ENCODE data around the gene ACSBG1.
A peak's percentile ranks its signal among the peaks of the same experiment; 100 is the strongest.

ACSBG1 gene

DNA sequence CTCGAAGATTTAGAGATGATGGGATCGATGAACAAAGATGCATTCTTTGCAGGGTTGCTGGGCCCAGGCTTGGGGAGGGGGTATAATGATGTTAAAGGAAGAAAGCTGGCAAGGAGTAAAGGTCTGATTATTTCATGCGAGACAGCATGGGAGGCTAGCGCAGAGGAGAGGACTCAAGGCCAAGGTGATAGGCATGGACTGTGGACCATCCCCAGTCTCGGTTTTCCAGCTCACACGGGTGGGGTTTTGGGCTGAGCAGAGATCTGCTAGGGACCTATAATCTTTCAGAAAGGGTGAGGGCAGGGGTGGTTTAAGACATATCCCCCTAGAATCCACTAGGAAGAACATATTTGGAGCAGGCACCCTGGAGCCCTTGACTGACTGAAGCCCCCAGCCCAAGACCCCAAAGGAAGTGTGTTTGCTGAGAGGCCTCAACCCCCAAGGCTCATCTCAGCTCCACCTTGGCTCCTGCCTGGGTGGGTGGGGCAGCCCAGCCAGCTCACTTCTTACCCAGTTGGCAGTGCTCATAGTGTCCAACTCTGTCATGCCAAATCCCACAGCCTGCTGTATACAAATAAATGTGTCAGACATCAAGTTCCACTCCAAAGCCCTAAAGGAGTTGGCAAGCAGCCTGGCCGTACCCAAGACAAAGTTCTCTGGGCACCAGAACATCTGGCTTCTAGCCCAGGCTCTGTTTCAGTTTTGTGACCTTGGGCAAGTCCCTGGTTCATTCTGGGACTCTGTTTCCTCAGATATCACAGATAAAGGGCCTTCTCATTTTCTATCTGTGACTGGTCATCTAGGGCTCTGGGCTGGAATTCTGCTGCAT, 17.9 kb downstream of the ACSBG1 start:
- DNase-seq, result no peak

DNA sequence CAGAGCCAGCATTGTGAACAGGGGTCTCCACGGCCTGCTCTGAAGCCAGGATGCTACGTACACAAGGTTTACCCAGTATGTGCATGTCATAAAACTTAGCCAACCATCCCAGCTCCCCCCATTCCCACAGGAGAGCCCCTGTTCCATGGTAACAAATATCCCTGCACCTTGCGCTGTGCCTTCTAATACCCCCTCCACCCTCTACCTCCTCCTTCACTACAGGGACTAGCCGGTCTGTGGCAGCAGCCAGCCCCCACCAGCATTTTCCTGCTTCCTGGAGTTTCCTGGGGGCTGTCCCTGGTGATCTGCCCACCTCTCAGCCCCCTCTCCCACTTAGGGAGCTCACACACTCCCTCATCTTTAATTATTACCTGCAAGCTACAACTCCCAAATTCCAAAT, 20.4 kb downstream of the ACSBG1 start:
- no peak for DNase-seq

DNA sequence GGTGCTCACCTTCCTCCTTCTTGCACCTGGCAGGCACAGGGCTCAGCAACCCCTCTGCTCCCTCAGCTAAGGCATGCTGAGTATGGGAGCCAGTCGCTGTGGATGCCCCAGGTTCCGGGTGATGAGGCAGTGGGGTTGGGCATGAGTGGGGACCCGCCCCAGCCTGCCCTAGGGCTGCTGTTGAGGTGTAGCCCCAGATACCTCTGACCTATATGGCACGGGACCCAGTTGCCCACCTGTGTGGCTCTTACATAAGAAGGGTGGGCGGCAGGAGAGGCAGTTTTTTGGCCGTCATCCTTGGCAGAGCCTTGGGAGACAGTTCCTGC, 21.0 kb downstream of the ACSBG1 start:
- no peak for DNase-seq

DNA sequence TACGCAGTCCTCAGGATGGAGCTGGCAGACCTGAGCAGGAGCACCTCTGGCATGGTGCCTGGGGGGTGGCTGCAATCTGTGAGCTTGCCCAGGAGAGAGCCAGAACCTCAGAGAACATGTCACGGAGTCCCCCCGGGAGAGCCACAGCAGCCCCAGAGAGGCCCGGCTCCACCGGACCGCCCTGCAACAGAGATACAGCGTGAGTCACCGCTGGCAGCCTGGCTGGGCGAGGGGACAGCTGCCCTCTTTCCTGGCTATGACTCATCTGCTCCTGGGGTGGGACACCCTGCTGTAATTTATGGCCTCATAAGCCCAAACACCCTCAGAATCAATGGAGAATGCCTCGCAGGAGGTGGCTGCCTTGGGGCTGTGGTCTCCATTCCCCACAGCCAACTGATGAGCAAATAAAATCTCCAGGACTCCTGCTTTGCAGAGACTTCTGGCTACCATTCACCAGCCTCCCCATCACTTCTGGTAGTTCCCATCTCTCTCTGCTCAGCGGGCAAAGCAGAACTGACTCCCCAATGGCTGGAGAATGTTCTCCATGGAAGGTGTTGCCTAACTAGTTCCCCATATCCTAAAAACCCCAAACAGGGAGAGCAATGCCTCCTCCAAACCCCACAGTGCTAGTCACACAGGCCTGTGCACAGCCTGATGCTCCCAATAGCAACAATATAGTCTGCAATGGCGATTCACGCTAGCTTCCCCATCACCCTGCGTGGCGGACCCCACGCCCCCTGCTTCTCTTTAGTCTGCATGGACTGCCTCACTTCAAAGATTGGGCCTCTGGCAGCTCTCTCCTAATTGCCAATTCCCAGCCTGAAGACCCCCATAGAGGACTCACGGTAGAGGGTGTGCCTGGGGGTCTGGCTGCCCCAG, 21.6 kb downstream of the ACSBG1 start:
- no peak for DNase-seq

DNA sequence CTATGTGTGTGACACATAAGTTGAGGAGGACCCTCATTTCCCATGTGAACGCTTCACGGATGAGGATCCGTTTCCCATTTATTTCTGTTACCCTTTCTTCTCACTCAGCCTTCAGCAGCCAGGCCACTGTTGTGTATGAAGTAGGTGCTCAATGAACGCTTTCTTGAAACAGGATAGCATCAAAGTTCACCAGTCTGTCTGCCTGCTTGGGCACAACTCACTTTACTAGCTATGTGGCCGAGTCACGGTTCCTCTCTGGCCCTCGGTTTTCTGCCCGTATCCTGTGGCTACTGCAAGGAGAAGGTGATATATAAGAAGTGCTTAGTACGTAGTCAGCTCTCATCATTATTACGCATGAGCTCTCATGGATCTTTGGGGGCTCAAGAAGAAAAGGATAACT, 22.4 kb downstream of the ACSBG1 start:
- DNase-seq, result no peak

DNA sequence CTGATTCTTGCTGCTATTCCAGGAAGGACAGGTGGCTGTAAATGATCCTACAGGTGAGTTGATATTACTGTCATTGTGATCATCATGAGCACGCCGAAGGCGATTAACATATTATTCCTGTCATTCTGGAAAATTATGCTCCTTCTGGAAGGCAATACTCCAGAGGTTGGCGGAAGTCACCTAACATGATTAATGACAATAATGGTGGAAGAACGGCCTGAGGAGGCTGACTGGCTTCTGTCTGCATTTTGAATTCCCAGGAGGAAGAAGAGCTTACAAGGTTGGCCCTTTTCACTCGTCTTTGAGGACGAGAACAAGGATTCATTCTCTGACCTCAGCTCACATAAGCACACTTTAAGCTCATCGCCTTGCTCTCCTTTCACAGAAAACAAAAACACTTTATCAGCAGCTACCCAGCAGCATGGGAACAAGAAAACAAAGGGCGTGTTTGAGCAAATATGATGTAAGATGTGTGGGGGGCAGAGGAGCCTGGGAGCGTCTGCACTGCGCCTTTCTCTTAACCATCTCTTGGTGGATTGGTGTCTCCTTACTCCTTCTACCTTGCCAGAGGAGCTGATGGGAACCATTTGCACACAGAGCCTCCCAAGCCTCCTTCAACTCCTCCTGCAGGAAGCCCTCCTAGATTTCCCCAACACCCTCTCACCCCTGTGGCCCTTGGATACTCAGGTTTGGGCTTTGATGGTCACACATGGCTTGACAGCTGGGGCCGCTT, 23.0 kb downstream of the ACSBG1 start:
- no peak for DNase-seq

DNA sequence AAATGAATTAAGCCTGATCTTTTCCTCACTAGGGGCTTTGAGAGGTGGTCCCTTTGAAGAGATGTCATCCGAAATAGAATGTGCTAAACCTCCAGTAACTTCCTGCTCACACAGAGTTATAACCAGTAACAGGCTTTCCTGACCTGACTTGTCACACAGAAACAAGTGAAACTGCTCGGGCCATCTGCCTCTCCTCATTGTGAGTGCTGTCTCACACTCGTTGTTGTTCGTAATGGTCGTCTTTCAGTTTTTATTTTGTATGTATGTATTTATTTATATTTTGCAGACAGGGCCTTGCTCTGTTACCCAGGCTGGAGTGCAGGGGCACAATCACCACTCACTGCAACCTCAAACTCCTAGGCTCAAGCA, 24.0 kb downstream of the ACSBG1 start:
- DNase-seq, result no peak

DNA sequence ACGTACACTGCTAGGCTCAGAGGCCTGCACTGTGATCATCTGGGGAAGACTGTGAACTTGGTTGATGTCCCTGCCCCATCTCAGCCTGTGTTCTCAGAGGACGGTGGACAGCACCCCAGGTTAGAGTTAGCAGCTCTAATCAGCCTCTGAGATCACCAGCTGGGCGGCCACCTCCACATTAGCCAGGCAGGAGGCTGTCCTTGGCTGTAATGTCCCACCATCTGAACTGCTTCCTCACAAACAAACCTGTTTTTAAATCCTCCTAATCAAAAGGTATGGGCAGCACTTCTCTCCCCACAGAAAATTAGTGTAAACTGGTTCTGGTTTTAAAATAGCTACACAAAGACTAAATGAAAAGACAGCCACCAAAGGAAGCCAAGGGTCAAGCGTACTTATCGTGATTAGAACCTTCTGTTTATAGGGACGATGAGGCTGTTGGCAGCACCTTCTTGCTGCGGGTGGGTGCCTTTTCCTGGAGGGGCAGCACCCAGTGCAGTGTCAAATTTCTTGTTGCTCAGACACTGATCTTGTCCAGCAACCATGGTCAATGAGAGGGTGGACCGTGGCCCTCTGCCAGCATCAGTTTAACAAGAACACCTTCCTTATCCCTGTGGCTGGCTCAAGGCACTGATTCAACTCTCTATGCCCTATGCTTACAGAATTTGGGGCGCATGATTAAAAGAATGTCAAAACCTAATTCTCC, 24.6 kb downstream of the ACSBG1 start:
- no peak for DNase-seq

DNA sequence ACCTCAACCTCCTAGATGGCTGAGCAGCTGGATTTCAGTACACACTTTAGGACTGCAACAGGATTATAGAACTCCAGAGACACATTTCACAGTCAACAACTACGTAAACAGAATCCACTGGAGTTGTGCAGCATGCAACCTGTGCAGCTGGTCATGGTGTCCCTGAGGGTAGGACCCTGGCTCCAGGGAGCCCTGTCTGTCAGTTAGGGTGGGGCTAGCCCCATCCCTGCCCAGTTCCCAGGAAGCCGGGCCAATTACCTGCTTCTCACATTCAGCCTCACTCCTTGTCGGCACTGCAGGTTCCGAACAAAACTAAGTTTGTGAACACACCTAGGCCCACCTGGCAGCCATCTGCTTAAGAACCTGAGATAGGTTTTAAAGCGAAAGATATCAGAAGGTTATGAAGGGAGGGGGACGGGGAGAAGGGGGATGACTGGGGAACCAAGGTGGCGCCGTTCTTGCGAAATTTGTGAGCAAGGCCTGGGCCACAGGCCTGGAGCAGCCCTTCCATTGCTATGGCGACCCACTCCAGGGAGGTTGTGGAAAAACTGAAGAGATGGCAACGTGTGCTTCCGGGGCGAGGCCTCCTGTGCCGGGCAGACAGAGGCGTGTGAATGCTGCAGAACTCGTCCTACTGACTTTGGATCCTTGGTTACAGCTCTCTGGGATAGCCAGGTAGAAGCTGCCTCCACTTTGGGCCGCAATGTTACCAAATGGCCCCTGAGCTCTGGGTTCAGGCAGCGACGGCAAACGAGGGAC, 25.3 kb downstream of the ACSBG1 start:
- no peak for DNase-seq

DNA sequence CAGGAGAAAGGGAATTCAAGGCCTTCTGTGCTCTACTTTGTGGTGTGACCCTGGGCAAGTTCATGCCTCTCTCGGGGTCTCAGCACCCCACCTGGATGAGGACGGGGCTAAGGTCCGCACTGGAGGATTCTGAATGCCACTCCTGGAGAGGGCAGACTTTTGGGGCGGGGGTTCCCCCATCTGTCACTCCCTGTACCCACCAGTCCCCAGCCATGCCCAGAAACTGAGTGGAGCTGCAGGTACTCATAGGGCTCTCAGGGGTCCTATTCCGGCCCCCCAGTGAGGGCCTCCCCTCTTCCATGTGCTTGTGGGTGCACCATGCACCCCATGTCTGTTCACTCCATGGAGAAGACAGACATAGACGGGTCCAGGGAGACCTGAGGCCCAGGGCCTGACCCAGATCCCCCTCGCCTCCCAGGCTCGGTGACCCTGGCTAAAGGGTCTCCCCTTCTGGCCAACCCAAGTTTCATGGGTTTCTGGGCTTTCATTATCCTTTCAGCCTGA, 26.0 kb downstream of the ACSBG1 start:
- DNase-seq, result no peak

DNA sequence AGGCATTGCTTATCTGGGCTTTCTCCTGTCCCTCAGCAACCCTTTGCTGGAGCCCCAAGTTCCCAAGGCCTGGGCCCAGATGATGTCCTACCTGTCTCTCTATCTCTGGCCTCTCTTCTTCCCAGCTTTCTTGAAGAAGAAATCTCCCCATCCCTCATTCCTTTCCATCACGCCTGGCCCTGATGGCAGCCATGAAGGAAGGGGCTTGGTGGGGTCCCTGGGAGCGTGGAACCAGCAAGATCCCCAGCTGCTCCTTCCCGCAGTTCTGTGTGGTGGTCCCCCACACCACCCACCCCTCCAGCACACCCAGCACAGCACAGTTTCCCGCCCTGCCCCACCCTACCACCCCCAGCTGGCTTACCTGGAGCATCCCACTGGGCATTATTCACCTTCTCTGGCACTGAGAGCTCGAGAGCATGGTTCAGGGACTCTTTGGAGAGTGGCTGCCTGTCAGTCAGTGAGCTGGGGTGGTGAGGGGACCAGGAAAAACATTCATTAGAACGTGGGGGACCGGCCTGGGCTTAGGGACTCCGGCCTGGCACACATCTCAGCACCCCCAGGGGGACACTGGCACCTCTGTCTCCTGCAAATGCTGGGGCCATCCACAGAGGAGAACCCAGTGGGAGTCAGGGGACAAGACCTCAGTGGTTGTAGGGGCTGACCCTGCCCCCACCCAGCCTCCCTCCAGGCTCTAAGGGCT, 26.6 kb downstream of the ACSBG1 start:
- no peak for DNase-seq

DNA sequence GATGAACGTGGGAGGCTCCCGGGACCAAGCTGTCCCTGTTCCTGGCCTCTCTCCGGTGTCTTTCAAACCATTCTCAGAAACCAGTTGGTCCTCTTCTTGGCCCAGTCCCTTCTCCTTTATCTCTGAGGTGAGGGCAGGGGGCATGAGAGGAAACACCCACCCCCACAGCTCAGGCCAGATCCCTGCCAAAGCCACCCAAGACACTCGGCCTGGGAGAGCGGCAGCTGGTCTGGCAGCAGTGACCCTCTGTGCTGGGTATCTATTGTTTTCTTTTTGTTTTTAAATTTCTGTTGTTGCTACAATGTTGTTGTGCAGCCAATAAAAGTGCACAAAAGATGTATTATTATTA, 27.3 kb downstream of the ACSBG1 start:
- DNase-seq, result no peak

DNA sequence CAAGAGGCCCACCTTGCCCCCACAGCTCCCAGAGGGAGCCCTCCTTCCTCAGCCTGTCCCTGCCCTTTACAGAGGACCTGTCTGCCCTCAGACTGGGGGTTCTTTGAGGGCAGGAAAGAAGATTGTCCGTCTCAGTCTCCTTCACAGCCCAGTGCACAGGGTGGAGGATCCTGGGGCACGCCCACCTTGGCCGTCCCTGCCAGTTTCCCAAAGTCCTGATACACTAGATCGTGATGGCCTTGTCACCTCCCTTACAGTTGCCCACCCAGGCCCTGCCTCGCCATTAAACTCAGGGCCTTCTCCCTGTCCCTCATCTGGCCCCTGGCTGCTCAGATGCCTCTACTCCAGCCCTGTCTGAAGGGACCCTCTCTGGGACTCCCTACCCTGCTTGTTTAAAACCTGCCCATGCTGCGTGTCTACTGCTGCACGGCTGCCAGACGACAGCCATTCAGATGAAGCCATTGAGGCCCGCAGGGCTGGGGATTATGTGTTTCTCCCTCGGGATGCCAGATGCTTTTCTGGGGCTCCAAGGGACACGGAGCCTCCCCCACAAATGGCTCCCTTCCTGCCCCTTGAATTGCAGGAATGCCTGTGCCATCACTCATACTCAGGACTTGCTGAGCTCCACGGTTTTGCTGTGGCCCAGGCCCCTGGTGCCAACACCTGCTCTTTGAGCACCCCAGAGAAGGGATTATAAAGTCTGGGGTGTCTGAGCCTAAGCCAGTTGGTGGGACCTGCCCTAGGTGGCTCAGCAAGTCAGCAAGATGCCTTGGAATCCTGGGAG, 27.8 kb downstream of the ACSBG1 start:
- DNase-seq, result no peak

DNA sequence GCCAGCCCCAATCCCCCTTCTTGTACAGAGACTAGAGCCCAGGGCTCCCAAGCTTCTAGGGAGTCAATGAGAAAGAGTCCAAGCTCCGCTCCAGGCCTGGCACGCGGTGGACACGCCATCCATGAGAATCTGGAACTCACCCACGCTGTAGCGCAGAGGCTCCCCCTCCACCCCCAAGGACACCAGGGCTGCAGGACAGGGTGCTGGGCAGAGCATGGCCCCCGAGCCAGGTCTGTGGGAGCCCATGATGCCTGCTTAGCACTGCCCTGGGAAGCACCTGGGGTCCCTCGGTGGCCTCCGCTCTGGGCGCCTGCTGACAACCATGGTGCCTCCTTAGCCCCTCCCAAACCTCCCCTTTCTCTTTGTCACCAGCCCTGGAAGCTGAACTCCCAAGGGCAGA, 28.5 kb downstream of the ACSBG1 start:
- DNase-seq, result no peak

DNA sequence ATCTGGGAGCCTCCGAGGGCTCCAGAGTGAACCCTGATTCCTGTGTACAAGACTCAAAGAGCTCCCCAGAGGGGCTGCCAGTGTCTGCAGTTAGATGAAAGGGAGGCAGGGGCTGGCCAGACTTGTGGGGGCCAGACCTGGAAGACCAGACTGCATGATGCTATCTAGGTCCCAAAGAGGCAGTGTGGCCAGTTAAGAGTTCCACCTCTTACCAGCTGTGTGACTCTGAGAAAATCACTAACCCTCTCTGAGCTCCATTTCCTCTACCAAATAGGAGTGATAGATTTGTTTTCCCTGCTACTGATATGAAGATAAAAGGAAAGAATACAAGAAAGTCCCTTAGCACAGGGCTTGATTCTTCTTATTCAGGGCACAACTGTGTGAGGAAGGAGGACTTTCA, 29.0 kb downstream of the ACSBG1 start:
- no peak for DNase-seq

DNA sequence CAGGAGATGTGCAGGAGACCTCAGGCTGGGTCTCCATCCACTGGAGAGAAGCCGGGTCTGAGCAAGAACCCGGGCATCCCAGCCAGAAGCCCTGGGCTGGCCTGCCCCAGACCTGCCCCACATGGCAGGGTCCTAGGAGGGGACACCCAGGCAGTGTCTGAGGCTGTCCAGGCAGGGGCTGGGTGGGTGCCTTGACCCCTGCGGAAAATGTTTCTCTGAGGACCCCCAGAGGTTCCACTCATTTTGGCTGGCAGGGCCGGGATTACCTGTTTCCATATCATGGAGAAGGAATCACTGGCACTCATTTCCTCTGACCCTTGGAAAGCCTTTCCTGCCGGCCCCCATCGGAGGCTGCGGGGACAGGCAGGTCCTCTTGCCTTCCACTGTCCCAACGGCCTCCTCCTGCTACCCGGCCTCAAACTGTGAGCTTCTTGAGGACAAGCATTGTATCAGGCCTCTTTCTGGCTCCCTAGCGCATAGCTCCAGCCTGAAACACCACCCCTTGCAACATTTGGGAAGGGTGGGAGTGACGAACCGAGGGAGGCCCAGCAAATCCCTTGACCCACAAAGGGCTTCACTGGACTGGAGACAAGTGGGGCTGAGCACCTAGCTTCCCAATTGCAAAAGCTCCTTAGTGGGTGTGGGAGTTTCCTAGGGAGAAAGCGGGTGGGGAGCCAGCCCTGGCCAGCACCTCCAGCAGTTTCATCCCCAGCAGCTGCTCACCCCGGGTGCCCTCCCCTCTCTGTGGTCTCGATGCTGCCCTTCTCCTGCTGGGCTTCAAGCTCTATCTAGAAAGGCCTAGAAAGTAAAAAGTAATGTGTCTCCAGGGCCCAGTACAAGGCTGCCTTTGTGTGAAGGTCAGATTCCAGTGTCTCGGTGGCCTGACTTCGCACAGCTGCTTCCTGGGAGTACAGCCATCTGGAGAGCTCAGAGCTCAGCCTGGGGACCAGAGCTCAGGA, 29.7 kb downstream of the ACSBG1 start:
- DNase-seq, result peak; percentile 37

DNA sequence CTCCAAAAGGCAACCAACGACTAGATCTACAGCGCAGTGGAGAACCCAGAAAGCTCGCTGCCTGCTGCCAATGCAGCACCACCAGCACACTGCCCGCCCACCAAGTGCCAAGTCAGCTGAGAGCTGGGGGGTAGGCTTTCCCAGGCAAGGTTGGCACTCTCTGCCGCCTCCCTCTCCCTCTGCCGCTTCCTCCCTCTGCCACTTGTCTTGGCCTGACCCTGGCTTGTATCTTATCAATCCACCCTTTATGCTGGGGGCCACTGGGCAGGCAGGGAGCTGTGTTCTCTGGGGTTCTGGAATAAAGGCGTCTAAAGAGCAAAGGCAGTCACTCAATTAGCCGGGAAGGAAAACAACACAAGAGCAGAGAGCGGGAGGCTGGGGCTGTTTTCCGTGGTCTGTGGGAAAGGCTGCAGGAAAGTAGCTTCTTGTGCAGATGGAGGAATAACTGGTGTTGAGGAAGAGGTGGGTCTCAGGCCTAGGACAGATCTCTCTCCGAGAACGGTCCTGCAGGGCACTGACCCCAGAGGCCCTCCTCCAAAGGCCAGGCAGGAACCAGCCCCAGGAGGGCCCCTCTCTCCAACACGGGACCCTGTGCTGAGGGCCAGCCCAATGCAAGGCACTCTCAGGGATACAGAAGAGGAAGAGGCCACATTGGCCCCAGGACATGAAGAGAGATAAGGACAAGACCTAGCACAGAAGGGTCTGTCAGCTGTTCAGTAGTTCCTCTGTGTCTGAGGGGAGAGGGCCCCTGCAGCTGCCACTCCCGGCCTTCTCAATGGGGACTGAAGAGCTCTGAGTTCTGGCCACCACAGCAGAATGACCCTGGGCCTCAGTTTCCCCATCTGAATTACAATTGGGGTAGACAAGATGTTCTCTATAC, 30.8 kb downstream of the ACSBG1 start:
- no peak for DNase-seq
